ENCODE data around the gene COX8C. TPM values are rescaled to one million over a fixed set of nuclear protein-coding genes. Genes with fewer than 3 reads are reported as not detected.
"Not testable (repeated sequence)": the region's sequence is repeated elsewhere in the genome, so short reads cannot be mapped to it uniquely, and the experiment has no call there.

The COX8C gene
- total RNA-seq, 2 experiments from 2014 or later, result not detected

GRCh38 chr14:93343266-93343665 is 3.7 kb upstream of the COX8C start:
- ChIA-PET CTCF (no interaction called here), POLR2A (no interaction called here)
- DNase-seq, result no peak
- Mint-ChIP-seq H3K4me3 (no peak overlapping the region), H3K9me3 (peaks cover 11% of the 10 kb centered on the region), H3K27me3 (peaks cover 5% of the 10 kb centered on the region), H3K36me3 (peaks cover 3% of the 10 kb centered on the region), H3K4me1 (ENCODE audit: low read depth) (no peaks in the 10 kb centered on the region), H3K27ac (no peak overlapping the region)
- intact Hi-C loops (cut with micrococcal nuclease), result no loop called here

GRCh38 chr14:93343797-93344196 is 3.2 kb upstream of the COX8C start:
- H3K4me1 Mint-ChIP-seq (ENCODE audit: low read depth), result no peaks in the 10 kb centered on the region
- peaks cover 5% of the 10 kb centered on the region for H3K27me3 Mint-ChIP-seq
- H3K9me3 Mint-ChIP-seq, result peaks cover 11% of the 10 kb centered on the region
- H3K4me3 Mint-ChIP-seq, result no peak overlapping the region
- POLR2A ChIA-PET, result no interaction called here
- H3K27ac Mint-ChIP-seq, result no peak overlapping the region
- DNase-seq, result no peak
- peaks cover 3% of the 10 kb centered on the region for H3K36me3 Mint-ChIP-seq
- intact Hi-C loops (cut with micrococcal nuclease), result no loop called here
- CTCF ChIA-PET, result no interaction called here

- intact Hi-C loops (cut with micrococcal nuclease), result no loop called here
- Mint-ChIP-seq H3K4me3 (no peak overlapping the region), H3K27ac (no peak overlapping the region), H3K36me3 (no peaks in the 10 kb centered on the region), H3K4me1 (ENCODE audit: low read depth) (no peaks in the 10 kb centered on the region), H3K27me3 (peaks cover 6% of the 10 kb centered on the region), H3K9me3 (peaks cover 2% of the 10 kb centered on the region)
- CTCF ChIA-PET, result no interaction called here
- no peak for DNase-seq
- POLR2A ChIA-PET, result no interaction called here
These were observed 868 bp downstream of the COX8C start for GRCh38 chr14:93347850-93348249.

- no peak for DNase-seq
- POLR2A ChIA-PET, result no interaction called here
- intact Hi-C loops (cut with micrococcal nuclease), result no loop called here
- no peak overlapping the region for H3K4me3 Mint-ChIP-seq
- H3K27ac Mint-ChIP-seq, result no peak overlapping the region
- H3K9me3 Mint-ChIP-seq, result peaks cover 2% of the 10 kb centered on the region
- CTCF ChIA-PET, result no interaction called here
- H3K27me3 Mint-ChIP-seq, result peaks cover 6% of the 10 kb centered on the region
- no peaks in the 10 kb centered on the region for H3K36me3 Mint-ChIP-seq
- no peaks in the 10 kb centered on the region for H3K4me1 Mint-ChIP-seq (ENCODE audit: low read depth)
These were observed 1.3 kb downstream of the COX8C start for GRCh38 chr14:93348292-93348691.

GRCh38 chr14:93354873-93355272 is 7.9 kb downstream of the COX8C start:
- intact Hi-C loops (cut with micrococcal nuclease); H3K27ac Mint-ChIP-seq; H3K27me3 Mint-ChIP-seq; DNase-seq; H3K4me3 Mint-ChIP-seq; CTCF ChIA-PET; H3K36me3 Mint-ChIP-seq; H3K9me3 Mint-ChIP-seq; H3K4me1 Mint-ChIP-seq (ENCODE audit: low read depth); POLR2A ChIA-PET: not testable (repeated sequence)

- POLR2A ChIA-PET, result no interaction called here
- Mint-ChIP-seq H3K4me3 (no peak overlapping the region), H3K9me3 (peaks cover 8% of the 10 kb centered on the region), H3K36me3 (no peaks in the 10 kb centered on the region), H3K27ac (no peak overlapping the region), H3K4me1 (ENCODE audit: low read depth) (no peaks in the 10 kb centered on the region), H3K27me3 (peaks cover 22% of the 10 kb centered on the region)
- CTCF ChIA-PET, result no interaction called here
- no peak for DNase-seq
- intact Hi-C loops (cut with micrococcal nuclease), result no loop called here
These were observed 22.2 kb downstream of the COX8C start for GRCh38 chr14:93368996-93369712.

GRCh38 chr14:93369713-93370266 is 22.8 kb downstream of the COX8C start:
- Mint-ChIP-seq H3K4me3 (no peak overlapping the region), H3K27ac (no peak overlapping the region), H3K9me3 (peaks cover 8% of the 10 kb centered on the region), H3K27me3 (peaks cover 17% of the 10 kb centered on the region), H3K4me1 (ENCODE audit: low read depth) (no peaks in the 10 kb centered on the region), H3K36me3 (no peaks in the 10 kb centered on the region)
- ChIA-PET CTCF (no interaction called here), POLR2A (no interaction called here)
- intact Hi-C loops (cut with micrococcal nuclease), result no loop called here
- DNase-seq, result no peak

- H3K4me1 Mint-ChIP-seq (ENCODE audit: low read depth), result no peaks in the 10 kb centered on the region
- no peak overlapping the region for H3K27ac Mint-ChIP-seq
- ChIA-PET POLR2A (no interaction called here), CTCF (no interaction called here)
- H3K9me3 Mint-ChIP-seq, result peaks cover 8% of the 10 kb centered on the region
- no peak for DNase-seq
- peaks cover 17% of the 10 kb centered on the region for H3K27me3 Mint-ChIP-seq
- no peaks in the 10 kb centered on the region for H3K36me3 Mint-ChIP-seq
- intact Hi-C loops (cut with micrococcal nuclease), result no loop called here
- H3K4me3 Mint-ChIP-seq, result no peak overlapping the region
These were observed 28.7 kb downstream of the COX8C start for GRCh38 chr14:93375673-93376156.

GRCh38 chr14:93379831-93380230 is 32.8 kb downstream of the COX8C start:
- peaks cover 20% of the 10 kb centered on the region for H3K27me3 Mint-ChIP-seq
- H3K4me3 Mint-ChIP-seq, result no peak overlapping the region
- no peak overlapping the region for H3K27ac Mint-ChIP-seq
- POLR2A ChIA-PET, result no interaction called here
- H3K36me3 Mint-ChIP-seq, result no peaks in the 10 kb centered on the region
- H3K4me1 Mint-ChIP-seq (ENCODE audit: low read depth), result no peaks in the 10 kb centered on the region
- CTCF ChIA-PET, result no interaction called here
- intact Hi-C loops (cut with micrococcal nuclease), result no loop called here
- DNase-seq, result no peak
- no peaks in the 10 kb centered on the region for H3K9me3 Mint-ChIP-seq

- CTCF ChIA-PET, result no interaction called here
- no peak for DNase-seq
- Mint-ChIP-seq H3K36me3 (no peaks in the 10 kb centered on the region), H3K4me3 (no peak overlapping the region), H3K27me3 (peaks cover 25% of the 10 kb centered on the region), H3K27ac (no peak overlapping the region), H3K4me1 (ENCODE audit: low read depth) (no peaks in the 10 kb centered on the region), H3K9me3 (no peaks in the 10 kb centered on the region)
- POLR2A ChIA-PET, result no interaction called here
- intact Hi-C loops (cut with micrococcal nuclease), result no loop called here
These were observed 34.7 kb downstream of the COX8C start for GRCh38 chr14:93381644-93382043.

- H3K4me1 Mint-ChIP-seq (ENCODE audit: low read depth); H3K4me3 Mint-ChIP-seq; H3K9me3 Mint-ChIP-seq; DNase-seq; H3K36me3 Mint-ChIP-seq; intact Hi-C loops (cut with micrococcal nuclease); CTCF ChIA-PET; POLR2A ChIA-PET; H3K27ac Mint-ChIP-seq: not testable (repeated sequence)
- H3K27me3 Mint-ChIP-seq, result peaks cover 25% of the 10 kb centered on the region
These were observed 37.3 kb downstream of the COX8C start for GRCh38 chr14:93384256-93384655.

- no peak overlapping the region for H3K4me3 Mint-ChIP-seq
- intact Hi-C loops (cut with micrococcal nuclease), result no loop called here
- H3K27ac Mint-ChIP-seq, result no peak overlapping the region
- ChIA-PET CTCF (no interaction called here), POLR2A (no interaction called here)
- peaks cover 18% of the 10 kb centered on the region for H3K27me3 Mint-ChIP-seq
- no peaks in the 10 kb centered on the region for H3K36me3 Mint-ChIP-seq
- no peak for DNase-seq
- peaks cover 12% of the 10 kb centered on the region for H3K9me3 Mint-ChIP-seq
- H3K4me1 Mint-ChIP-seq (ENCODE audit: low read depth), result no peaks in the 10 kb centered on the region
These were observed 48.2 kb downstream of the COX8C start for GRCh38 chr14:93395231-93395630.

- Mint-ChIP-seq H3K36me3 (no peaks in the 10 kb centered on the region), H3K9me3 (peaks cover 12% of the 10 kb centered on the region), H3K4me1 (ENCODE audit: low read depth) (no peaks in the 10 kb centered on the region), H3K27me3 (peaks cover 25% of the 10 kb centered on the region), H3K4me3 (no peak overlapping the region), H3K27ac (no peak overlapping the region)
- POLR2A ChIA-PET, result no interaction called here
- DNase-seq, result no peak
- intact Hi-C loops (cut with micrococcal nuclease), result no loop called here
- CTCF ChIA-PET, result no interaction called here
These were observed 49.5 kb downstream of the COX8C start for GRCh38 chr14:93396456-93396855.
